Measurements from ENCODE around the gene OR10H1.
"Not testable (repeated sequence)": the region's sequence is repeated elsewhere in the genome, so short reads cannot be mapped to it uniquely, and the experiment has no call there.

OR10H1 gene

DNA sequence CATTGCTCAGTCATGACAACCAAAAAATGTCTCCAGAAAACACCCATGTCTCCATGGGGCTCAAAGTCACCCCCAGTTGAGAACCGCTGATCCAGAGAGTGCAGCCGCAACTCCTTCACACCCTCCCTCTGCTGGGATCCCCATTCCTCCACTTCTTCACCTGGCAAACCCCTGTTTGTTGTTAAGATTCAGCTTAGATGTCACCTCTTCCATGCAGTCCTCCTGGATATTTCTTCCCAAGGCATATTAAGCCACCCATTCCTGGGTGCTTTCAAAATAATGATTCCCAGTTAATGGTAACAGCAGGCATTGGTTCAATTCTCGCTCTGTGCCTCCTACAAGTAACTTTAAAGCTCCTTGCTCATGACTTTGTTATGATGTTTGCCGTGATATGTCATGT is 4.0 kb downstream of the OR10H1 start:
- Histone ChIP-seq H3K36me3 (replicated peaks) (no peaks in the 10 kb centered on the region), H3K9me3 (no peaks in the 10 kb centered on the region), H3K4me1 (no peaks in the 10 kb centered on the region), H3K27me3 (ENCODE audit: low read depth) (no peaks in the 10 kb centered on the region), H3K4me3 (no peak overlapping the region)
- DNase-seq (ENCODE audit: low spot score in 2 of 2), result no peak
- in situ Hi-C loops (cut with MboI; ENCODE audit: low sequenced_read_pairs), result no loop called here

DNA sequence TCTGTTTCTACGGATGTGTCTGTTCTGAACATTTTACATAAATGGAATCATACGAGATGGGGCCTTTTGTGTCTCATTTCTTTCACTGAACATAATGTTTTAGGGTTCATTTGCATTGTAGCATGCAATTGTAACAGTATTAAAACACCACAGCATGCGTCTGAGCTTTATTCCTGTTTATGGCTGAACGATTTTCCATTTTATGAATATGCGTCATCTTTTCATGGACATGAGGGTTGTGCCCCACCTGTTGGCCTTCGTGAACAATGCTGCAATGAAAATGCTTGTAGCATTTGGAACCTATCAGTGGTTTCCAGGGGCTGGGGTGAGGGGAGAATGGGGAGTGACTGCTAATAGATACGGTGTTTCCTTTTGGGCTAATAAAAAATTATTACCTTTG is 5.1 kb downstream of the OR10H1 start:
- in situ Hi-C loops (cut with MboI; ENCODE audit: low sequenced_read_pairs), result no loop called here
- H3K4me1 ChIP-seq, result no peaks in the 10 kb centered on the region
- no peak overlapping the region for H3K4me3 ChIP-seq
- no peaks in the 10 kb centered on the region for H3K27me3 ChIP-seq (ENCODE audit: low read depth)
- no peaks in the 10 kb centered on the region for H3K9me3 ChIP-seq
- no peaks in the 10 kb centered on the region for H3K36me3 ChIP-seq (replicated peaks)
- no peak for DNase-seq (ENCODE audit: low spot score in 2 of 2)

DNA sequence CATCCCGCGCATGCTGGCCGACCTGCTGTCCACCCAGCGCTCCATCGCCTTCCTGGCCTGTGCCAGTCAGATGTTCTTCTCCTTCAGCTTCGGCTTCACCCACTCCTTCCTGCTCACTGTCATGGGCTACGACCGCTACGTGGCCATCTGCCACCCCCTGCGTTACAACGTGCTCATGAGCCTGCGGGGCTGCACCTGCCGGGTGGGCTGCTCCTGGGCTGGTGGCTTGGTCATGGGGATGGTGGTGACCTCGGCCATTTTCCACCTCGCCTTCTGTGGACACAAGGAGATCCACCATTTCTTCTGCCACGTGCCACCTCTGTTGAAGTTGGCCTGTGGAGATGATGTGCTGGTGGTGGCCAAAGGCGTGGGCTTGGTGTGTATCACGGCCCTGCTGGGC is 21.2 kb downstream of the OR10H1 start:
- H3K27me3 ChIP-seq (ENCODE audit: low read depth); H3K36me3 ChIP-seq (replicated peaks); H3K4me1 ChIP-seq; in situ Hi-C loops (cut with MboI; ENCODE audit: low sequenced_read_pairs); DNase-seq (ENCODE audit: low spot score in 2 of 2); H3K9me3 ChIP-seq; H3K4me3 ChIP-seq: not testable (repeated sequence)

DNA sequence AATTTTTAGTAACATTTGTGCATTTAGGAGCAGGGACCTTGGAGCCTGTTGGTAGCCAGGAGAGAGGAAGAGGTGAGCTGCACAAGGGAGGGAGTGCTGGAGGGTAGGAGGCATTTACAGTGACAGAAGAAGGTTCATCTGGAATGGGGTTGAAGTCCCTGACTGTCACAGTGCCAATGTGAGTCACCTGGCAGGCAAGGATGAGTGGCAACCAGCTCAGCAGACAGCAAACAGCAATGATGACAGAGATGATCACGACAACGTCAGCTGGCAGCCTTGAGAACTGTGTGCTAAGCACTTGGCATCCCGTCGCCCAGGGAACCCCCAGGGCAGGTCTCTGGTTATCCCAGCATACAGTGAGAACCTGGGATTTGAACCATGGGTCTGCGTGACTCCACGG is 25.4 kb downstream of the OR10H1 start:
- no peak overlapping the region for H3K4me3 ChIP-seq
- no peaks in the 10 kb centered on the region for H3K4me1 ChIP-seq
- in situ Hi-C loops (cut with MboI; ENCODE audit: low sequenced_read_pairs), result no loop called here
- H3K9me3 ChIP-seq, result no peaks in the 10 kb centered on the region
- no peaks in the 10 kb centered on the region for H3K36me3 ChIP-seq (replicated peaks)
- DNase-seq (ENCODE audit: low spot score in 2 of 2), result no peak
- no peaks in the 10 kb centered on the region for H3K27me3 ChIP-seq (ENCODE audit: low read depth)

DNA sequence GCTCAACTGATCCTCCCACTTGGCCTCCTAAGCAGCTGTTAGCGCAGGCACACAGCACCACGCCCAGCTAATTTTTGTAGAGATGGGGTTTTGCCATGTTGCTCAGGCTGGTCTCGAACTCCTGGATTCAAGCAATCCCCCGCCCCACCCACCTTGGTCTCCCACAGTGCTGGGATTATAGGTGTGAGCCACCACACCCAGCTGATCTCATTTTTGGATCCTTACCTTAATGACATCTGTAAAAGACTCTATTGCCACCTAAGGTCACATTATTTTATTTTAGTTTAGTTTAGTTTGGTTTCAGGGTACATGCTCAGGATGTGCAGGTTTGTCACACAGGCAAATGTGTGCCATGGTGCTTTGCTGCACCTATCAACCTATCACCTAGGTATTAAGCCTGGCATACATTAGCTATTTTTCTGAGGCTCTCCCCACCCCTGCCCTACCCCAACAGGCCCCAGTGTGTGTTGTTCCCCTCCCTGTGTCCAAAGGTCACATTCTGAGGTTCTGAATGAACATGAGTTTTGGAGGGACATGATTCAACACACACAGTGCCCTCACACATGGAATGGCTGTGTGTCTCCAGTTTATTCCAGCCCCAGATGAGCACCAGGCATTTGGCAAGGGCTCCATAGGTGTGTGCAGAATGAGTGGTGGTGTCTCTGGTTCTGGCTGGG is 26.7 kb downstream of the OR10H1 start:
- no peaks in the 10 kb centered on the region for H3K9me3 ChIP-seq
- H3K4me3 ChIP-seq, result no peak overlapping the region
- H3K27me3 ChIP-seq (ENCODE audit: low read depth), result no peaks in the 10 kb centered on the region
- no peaks in the 10 kb centered on the region for H3K4me1 ChIP-seq
- in situ Hi-C loops (cut with MboI; ENCODE audit: low sequenced_read_pairs), result no loop called here
- DNase-seq (ENCODE audit: low spot score in 2 of 2), result no peak
- no peaks in the 10 kb centered on the region for H3K36me3 ChIP-seq (replicated peaks)

DNA sequence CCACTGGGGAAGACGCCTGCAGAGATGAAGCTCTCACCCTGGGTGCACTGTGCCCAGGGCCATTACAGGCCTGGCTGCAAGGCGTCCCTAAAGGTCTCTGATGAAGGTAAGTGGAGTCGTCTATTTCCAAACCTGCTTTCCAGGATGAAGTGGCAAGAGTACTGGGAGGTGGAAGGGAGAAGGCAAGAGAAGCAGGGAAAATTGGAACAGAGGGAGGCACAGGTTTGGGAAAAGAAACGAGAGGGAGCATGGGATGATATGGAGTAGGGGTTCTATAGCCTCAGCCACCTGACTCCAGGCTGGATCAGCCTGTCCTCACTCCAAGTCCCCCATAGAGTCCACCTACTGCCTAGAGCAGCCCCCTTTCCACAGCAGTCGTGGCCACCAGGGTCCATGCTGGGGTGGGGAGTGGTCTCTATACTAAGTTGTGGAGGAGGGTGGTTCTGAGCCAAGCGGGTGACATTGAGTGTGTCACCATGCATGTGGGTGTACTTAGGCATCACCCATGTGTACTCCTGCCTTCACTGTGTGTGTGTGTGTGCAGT is 27.8 kb downstream of the OR10H1 start, which contains the start of gene OR10H5:
Gene OR10H5 (plus strand): TSS at position 51 of the 545 bp plus-strand sequence. CDS start 6,388 bp downstream, outside the sequence.
- in situ Hi-C loops (cut with MboI; ENCODE audit: low sequenced_read_pairs), result no loop called here
- no peak for DNase-seq (ENCODE audit: low spot score in 2 of 2)
- no peak within 1 kb of the TSS for H3K4me3 ChIP-seq
- no peaks in the 10 kb centered on the region for H3K4me1 ChIP-seq
- no peaks in the 10 kb centered on the region for H3K27me3 ChIP-seq (ENCODE audit: low read depth)
- no peaks in the 10 kb centered on the region for H3K36me3 ChIP-seq (replicated peaks)
- no peaks in the 10 kb centered on the region for H3K9me3 ChIP-seq

DNA sequence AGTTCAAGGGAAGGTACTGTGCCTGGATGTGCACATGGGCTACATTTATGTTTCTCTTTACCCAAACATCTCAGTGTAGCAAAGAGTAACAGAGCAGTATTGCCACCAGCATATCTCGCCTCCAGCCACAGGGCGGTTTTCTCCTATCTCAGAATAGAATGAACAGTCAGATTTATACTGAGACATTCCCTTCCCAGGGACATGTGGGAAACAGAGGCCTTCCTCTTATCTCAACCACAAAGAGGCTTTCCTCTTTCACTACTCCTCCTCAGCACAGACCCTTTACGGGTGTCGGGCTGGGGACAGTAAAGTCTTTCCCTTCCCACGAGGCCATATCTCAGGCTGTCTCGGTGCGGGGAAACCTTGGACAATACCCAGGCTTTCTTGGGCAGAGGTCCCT is 32.6 kb downstream of the OR10H1 start:
- H3K36me3 ChIP-seq (replicated peaks); DNase-seq (ENCODE audit: low spot score in 2 of 2); H3K4me3 ChIP-seq; H3K27me3 ChIP-seq (ENCODE audit: low read depth); H3K4me1 ChIP-seq; in situ Hi-C loops (cut with MboI; ENCODE audit: low sequenced_read_pairs); H3K9me3 ChIP-seq: not testable (repeated sequence)

DNA sequence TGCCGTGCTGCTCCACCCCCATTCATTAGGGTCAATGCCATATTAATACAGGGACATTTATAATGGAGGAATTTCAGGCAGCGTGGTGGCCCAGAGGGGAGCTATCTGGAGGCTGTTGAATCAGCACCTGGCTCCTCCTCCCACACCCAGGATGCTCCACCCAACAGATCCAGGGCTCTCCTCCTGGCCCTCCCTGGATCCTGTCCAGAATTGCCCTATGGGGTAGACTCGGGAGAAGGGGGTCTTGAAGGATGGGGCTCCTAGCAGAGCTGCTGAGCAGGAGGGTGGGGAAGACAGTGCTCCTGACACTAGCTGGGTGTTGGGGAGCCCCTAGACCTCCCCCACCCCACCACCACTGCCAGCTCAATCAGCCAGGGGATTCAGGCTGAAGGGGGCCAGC is 33.3 kb downstream of the OR10H1 start:
- H3K27me3 ChIP-seq (ENCODE audit: low read depth), result no peaks in the 10 kb centered on the region
- H3K4me3 ChIP-seq, result no peak overlapping the region
- no peaks in the 10 kb centered on the region for H3K4me1 ChIP-seq
- in situ Hi-C loops (cut with MboI; ENCODE audit: low sequenced_read_pairs), result no loop called here
- DNase-seq (ENCODE audit: low spot score in 2 of 2), result no peak
- no peaks in the 10 kb centered on the region for H3K9me3 ChIP-seq
- H3K36me3 ChIP-seq (replicated peaks), result no peaks in the 10 kb centered on the region

DNA sequence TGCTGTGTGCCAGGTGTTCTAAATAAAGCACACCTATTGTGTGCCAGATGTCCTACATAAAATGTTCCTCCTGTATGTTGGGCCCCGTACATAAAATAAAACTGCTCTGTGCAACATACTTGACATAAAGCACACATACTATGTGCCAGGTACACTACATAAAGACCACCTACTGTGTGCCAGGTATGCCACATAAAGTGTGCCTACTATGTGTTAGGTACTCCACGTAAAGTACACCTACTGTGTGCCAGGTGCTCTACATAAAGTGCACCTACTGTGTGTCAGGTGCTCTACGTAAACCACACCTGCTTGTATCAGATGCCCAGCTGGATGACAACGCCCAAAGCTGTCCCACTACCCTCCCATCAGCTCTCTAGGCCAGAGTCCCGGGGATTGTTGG is 33.8 kb downstream of the OR10H1 start:
- Histone ChIP-seq H3K9me3 (no peaks in the 10 kb centered on the region), H3K4me3 (no peak overlapping the region), H3K36me3 (replicated peaks) (no peaks in the 10 kb centered on the region), H3K4me1 (no peaks in the 10 kb centered on the region), H3K27me3 (ENCODE audit: low read depth) (no peaks in the 10 kb centered on the region)
- DNase-seq (ENCODE audit: low spot score in 2 of 2), result no peak
- in situ Hi-C loops (cut with MboI; ENCODE audit: low sequenced_read_pairs), result no loop called here

DNA sequence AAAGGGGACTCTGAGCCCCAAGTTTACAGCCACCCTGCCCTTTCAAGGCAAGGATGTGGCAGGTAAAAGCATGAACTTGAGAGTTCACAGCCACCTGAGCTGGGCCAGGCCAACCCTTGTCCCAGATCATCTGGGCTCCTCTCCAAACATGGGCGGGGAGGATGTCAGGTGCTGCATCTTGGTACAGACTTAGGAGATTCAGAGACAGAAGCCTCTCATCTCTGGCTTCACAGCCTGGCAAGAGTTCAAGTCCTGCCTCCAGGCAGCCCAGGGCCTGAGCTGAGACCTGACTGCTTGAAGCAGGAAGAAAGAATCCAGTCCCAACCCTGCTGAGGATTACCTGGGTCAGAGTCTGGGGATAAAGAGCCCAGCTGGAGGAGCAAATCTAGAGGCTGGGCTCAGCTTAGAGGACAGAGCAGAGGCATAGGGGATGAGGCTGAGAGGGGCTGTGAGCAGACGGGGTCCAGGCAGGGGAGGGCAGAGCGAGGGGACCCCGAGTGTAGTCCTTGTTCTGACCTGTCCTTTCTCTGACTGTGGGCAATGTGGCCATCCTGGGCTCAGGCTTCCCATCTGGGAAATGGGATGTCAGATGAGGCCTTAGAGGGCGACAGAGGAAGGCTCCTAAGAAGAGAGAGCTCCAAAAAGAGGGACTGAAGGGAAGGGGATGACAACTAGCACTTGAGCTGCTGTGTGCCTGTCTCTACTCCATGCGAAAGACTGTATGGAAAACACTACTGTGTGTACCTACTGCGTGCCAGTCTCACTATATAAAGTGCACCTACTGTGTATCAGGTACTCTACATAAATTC is 34.6 kb downstream of the OR10H1 start:
- H3K27me3 ChIP-seq (ENCODE audit: low read depth), result no peaks in the 10 kb centered on the region
- in situ Hi-C loops (cut with MboI; ENCODE audit: low sequenced_read_pairs), result no loop called here
- DNase-seq (ENCODE audit: low spot score in 2 of 2), result no peak
- H3K4me3 ChIP-seq, result no peak overlapping the region
- no peaks in the 10 kb centered on the region for H3K36me3 ChIP-seq (replicated peaks)
- H3K4me1 ChIP-seq, result no peaks in the 10 kb centered on the region
- no peaks in the 10 kb centered on the region for H3K9me3 ChIP-seq

DNA sequence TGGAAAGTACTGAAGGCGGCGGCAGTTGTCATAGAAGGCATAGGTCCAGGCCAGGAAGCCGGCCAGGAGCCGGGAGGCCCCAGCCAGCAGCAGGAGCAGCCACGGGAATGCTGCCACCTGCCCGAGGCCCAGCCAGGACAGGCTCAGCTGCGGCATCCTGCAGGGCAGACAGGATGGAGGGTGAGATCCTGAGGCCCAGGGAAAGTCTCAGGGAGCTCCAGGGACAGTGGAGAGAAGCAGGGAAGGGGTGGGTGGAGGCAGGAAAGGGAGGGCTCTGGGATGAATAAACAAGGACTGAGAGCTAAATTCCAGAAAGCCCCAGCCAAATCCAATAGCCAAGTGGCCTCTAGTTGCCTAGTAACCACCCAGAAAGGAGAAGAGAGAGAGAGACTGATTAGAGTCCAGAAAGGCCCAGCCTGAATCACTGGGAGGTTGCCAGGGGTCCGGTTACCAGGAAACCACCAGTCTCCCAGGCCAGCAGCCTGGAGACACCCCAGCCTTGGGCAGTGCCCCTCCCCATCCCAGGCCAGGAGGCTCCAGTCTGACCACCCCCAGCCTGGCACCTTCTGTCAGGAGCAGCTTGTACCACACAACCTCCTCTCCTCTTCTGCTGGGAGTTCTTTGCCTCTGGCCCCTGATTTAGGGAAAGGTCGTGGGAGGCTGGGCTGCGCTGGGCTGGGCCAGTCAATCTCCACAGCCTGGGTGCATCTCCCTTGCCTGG is 35.5 kb downstream of the OR10H1 start:
- in situ Hi-C loops (cut with MboI; ENCODE audit: low sequenced_read_pairs), result loop anchor here (5.0 kb wide), 1 partner anchor 103 kb away; no protein-coding TSS in a partner anchor
- DNase-seq (ENCODE audit: low spot score in 2 of 2), result no peak

DNA sequence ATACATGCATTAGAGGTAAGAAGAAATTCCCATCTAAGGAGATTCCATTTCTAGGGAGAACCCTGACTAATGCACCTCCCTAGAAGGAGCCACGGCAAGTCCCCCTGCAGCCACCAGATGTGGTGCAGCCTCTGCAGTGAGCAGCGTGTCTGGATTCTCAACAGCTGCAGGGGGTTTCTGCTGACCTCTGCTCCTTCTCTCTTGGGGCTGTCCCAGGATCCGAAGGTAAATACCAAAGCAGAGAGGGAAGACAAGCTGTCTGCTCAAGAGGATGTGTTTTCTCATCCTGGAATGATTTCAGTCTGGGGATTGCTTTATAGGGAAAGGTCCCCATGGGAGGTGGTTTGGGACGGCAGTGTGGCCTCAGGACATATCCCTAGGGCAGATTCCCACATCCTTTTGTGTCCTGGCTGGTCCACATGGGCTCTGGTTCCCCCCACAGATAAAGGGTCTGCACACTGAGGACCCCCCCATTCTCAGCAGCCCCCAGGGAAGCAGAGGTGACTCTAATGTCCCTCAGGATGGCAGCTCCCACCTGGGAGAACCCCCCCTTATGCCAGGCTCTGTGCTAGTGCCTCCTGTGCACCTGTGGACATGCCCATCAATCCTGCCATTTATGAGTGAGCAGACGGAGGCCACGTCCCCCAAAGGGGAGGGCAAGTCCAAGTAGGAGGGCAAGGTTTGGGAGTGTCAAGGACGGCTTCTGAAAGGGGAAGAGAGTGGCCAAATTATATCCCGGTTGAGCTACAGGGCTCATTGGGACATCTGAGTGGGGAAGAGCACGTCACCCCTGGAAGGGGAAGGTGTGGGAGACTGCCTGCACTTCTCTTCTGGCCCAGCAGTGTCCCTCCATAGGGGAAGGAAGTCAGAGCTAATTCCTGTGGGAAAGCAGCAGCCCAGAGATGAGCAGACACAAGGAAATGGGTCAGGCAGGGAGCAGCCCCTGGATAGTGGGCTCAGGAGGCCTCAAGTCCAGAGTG is 38.2 kb downstream of the OR10H1 start:
- DNase-seq (ENCODE audit: low spot score in 2 of 2), result no peak
- H3K4me1 ChIP-seq, result no peaks in the 10 kb centered on the region
- in situ Hi-C loops (cut with MboI; ENCODE audit: low sequenced_read_pairs), result loop anchor here (5.0 kb wide), 1 partner anchor 100 kb away; no protein-coding TSS in a partner anchor
- H3K27me3 ChIP-seq (ENCODE audit: low read depth), result no peaks in the 10 kb centered on the region
- no peaks in the 10 kb centered on the region for H3K36me3 ChIP-seq (replicated peaks)
- no peaks in the 10 kb centered on the region for H3K9me3 ChIP-seq
- H3K4me3 ChIP-seq, result no peak overlapping the region

More for the DNA sequence above, 35.5 kb downstream of the OR10H1 start:
- no peaks in the 10 kb centered on the region for H3K27me3 ChIP-seq (ENCODE audit: low read depth)
- H3K4me3 ChIP-seq, result no peak overlapping the region
- no peaks in the 10 kb centered on the region for H3K4me1 ChIP-seq
- no peaks in the 10 kb centered on the region for H3K36me3 ChIP-seq (replicated peaks)
- no peaks in the 10 kb centered on the region for H3K9me3 ChIP-seq

DNA sequence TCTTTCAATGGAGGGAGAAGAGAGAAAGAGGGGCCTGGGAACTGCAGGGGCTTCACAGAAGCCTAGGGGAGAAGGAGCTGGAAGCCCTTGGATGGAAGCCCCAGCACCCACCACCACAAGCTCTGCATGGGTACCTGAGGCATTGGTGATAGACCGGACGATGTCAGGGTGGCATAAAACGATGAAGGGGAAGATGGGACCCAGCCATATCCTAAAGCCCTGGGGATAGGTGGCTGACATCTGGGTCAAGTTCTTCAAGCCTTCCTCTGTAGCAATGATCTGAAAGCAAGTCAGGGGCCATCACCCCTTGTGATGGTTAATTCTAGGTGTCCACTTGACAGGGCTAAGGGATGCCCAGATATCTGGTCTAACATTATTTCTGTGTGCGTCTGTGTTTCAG is 39.2 kb downstream of the OR10H1 start:
- Histone ChIP-seq H3K4me1 (no peaks in the 10 kb centered on the region), H3K36me3 (replicated peaks) (no peaks in the 10 kb centered on the region), H3K27me3 (ENCODE audit: low read depth) (no peaks in the 10 kb centered on the region), H3K4me3 (no peak overlapping the region), H3K9me3 (no peaks in the 10 kb centered on the region)
- no peak for DNase-seq (ENCODE audit: low spot score in 2 of 2)
- in situ Hi-C loops (cut with MboI; ENCODE audit: low sequenced_read_pairs), result loop anchor here (5.0 kb wide), 1 partner anchor 99 kb away; no protein-coding TSS in a partner anchor
